A673 (cell line): ENCODE measurements around the gene ZFYVE9.
"Not testable (repeated sequence)": the region's sequence is repeated elsewhere in the genome, so short reads cannot be mapped to it uniquely, and the experiment has no call there.

Experiments
- CTCF ChIP-seq: fragments of 300-800, 200-600 bp; sonication (generic); conservative IDR thresholded peaks from 2 replicates; pipeline ENCODE4 v1.5.1; 2017; ENCODE audit warnings: low read depth, mild to moderate bottlenecking, antibody characterized with exemption, low read length, moderate library complexity, mixed read lengths
- EZH2 ChIP-seq: fragments of 200-600 bp; sonication (generic); IDR thresholded peaks from 2 replicates; pipeline ENCODE4 v1.6.1; 2017; ENCODE audit warnings: borderline replicate concordance, low read depth, mild to moderate bottlenecking, mixed read lengths, antibody characterized with exemption, low read length; ENCODE audit not compliant: poor library complexity, severe bottlenecking

- not testable (repeated sequence) for TF ChIP-seq CTCF, EZH2
Observed at GRCh38 chr1:52181759-52182158, 39.9 kb downstream of the ZFYVE9 start.
